Activated naive CD4-positive, alpha-beta T cell treated with anti-CD3 and anti-CD28 coated beads, Interleukin-2, amount 50 U/mL, for 24 hours (primary cell): Measurements from ENCODE around the gene CLTA.
"Not testable (repeated sequence)": the region's sequence is repeated elsewhere in the genome, so short reads cannot be mapped to it uniquely, and the experiment has no call there.

Source experiments
- H3K27ac Mint-ChIP-seq: one replicate; pipeline ENCODE4 v1.8.0; 2021; ENCODE audit warnings: mild to moderate bottlenecking, mixed read lengths
- H3K27me3 Mint-ChIP-seq: one replicate; pipeline ENCODE4 v1.8.0; 2021; ENCODE audit warnings: mixed read lengths
- H3K36me3 Mint-ChIP-seq: one replicate; pipeline ENCODE4 v1.8.0; 2021; ENCODE audit warnings: mixed read lengths
- H3K4me1 Mint-ChIP-seq: one replicate; pipeline ENCODE4 v1.8.0; 2021; ENCODE audit warnings: mixed read lengths
- H3K4me3 Mint-ChIP-seq: one replicate; pipeline ENCODE4 v1.8.0; 2021; ENCODE audit warnings: mild to moderate bottlenecking, mixed read lengths
- H3K9me3 Mint-ChIP-seq: one replicate; pipeline ENCODE4 v1.8.0; 2021; ENCODE audit warnings: mixed read lengths

CLTA gene

GRCh38 chr9:36169166-36169565 is 21.6 kb upstream of the CLTA start, which contains the start of gene CCIN:
TSS of gene CCIN (plus strand) at chr9:36169388. CDS start at chr9:36169503, 115 bp downstream.
- no peaks in the 10 kb centered on the region for H3K27me3 Mint-ChIP-seq
- no peaks in the 10 kb centered on the region for H3K9me3 Mint-ChIP-seq
- peaks cover 4% of the 10 kb centered on the region for H3K4me1 Mint-ChIP-seq
- H3K27ac Mint-ChIP-seq, result no peak within 1 kb of the TSS
- no peak within 1 kb of the TSS for H3K4me3 Mint-ChIP-seq
- no peaks in the 10 kb centered on the region for H3K36me3 Mint-ChIP-seq

- Mint-ChIP-seq H3K4me3 (no peak overlapping the region), H3K4me1 (peaks cover 4% of the 10 kb centered on the region), H3K27me3 (no peaks in the 10 kb centered on the region)
These were observed 21.0 kb upstream of the CLTA start for GRCh38 chr9:36169708-36170107.

GRCh38 chr9:36170531-36170930 is 20.2 kb upstream of the CLTA start:
- no peak overlapping the region for H3K4me3 Mint-ChIP-seq
- H3K9me3 Mint-ChIP-seq, result no peaks in the 10 kb centered on the region
- no peak overlapping the region for H3K27ac Mint-ChIP-seq
- no peaks in the 10 kb centered on the region for H3K36me3 Mint-ChIP-seq
- H3K27me3 Mint-ChIP-seq, result no peaks in the 10 kb centered on the region
- H3K4me1 Mint-ChIP-seq, result peaks cover 4% of the 10 kb centered on the region

More at GRCh38 chr9:36169708-36170107, 21.0 kb upstream of the CLTA start:
- no peaks in the 10 kb centered on the region for H3K36me3 Mint-ChIP-seq
- H3K9me3 Mint-ChIP-seq, result no peaks in the 10 kb centered on the region
- no peak overlapping the region for H3K27ac Mint-ChIP-seq

- H3K9me3 Mint-ChIP-seq, result no peaks in the 10 kb centered on the region
- no peaks in the 10 kb centered on the region for H3K36me3 Mint-ChIP-seq
- H3K4me1 Mint-ChIP-seq, result no peaks in the 10 kb centered on the region
- H3K27me3 Mint-ChIP-seq, result no peaks in the 10 kb centered on the region
- no peak overlapping the region for H3K4me3 Mint-ChIP-seq
- no peak overlapping the region for H3K27ac Mint-ChIP-seq
These were observed 16.9 kb upstream of the CLTA start for GRCh38 chr9:36173861-36174260.

- Mint-ChIP-seq H3K4me3 (no peak overlapping the region), H3K4me1 (no peaks in the 10 kb centered on the region), H3K27ac (no peak overlapping the region), H3K9me3 (no peaks in the 10 kb centered on the region), H3K36me3 (no peaks in the 10 kb centered on the region), H3K27me3 (no peaks in the 10 kb centered on the region)
These were observed 16.4 kb upstream of the CLTA start for GRCh38 chr9:36174271-36174670.

GRCh38 chr9:36174731-36175130 is 16.0 kb upstream of the CLTA start:
- Mint-ChIP-seq H3K27me3 (no peaks in the 10 kb centered on the region), H3K9me3 (no peaks in the 10 kb centered on the region), H3K4me1 (no peaks in the 10 kb centered on the region), H3K4me3 (no peak overlapping the region), H3K36me3 (no peaks in the 10 kb centered on the region), H3K27ac (no peak overlapping the region)

GRCh38 chr9:36175209-36175608 is 15.5 kb upstream of the CLTA start:
- H3K27ac Mint-ChIP-seq, H3K27me3 Mint-ChIP-seq, H3K4me3 Mint-ChIP-seq, H3K9me3 Mint-ChIP-seq, H3K36me3 Mint-ChIP-seq, H3K4me1 Mint-ChIP-seq: not testable (repeated sequence)

- H3K27ac Mint-ChIP-seq, result not testable (repeated sequence)
These were observed 14.2 kb upstream of the CLTA start for GRCh38 chr9:36176496-36176895.

GRCh38 chr9:36177571-36177970 is 13.2 kb upstream of the CLTA start:
- H3K9me3 Mint-ChIP-seq, result no peaks in the 10 kb centered on the region
- no peaks in the 10 kb centered on the region for H3K27me3 Mint-ChIP-seq
- no peaks in the 10 kb centered on the region for H3K4me1 Mint-ChIP-seq
- H3K36me3 Mint-ChIP-seq, result no peaks in the 10 kb centered on the region
- no peak overlapping the region for H3K27ac Mint-ChIP-seq
- no peak overlapping the region for H3K4me3 Mint-ChIP-seq

More at GRCh38 chr9:36176496-36176895, 14.2 kb upstream of the CLTA start:
- H3K4me3 Mint-ChIP-seq, H3K36me3 Mint-ChIP-seq, H3K27me3 Mint-ChIP-seq, H3K4me1 Mint-ChIP-seq, H3K9me3 Mint-ChIP-seq: not testable (repeated sequence)

GRCh38 chr9:36180243-36180642 is 10.5 kb upstream of the CLTA start:
- not testable (repeated sequence) for H3K4me1 Mint-ChIP-seq, H3K36me3 Mint-ChIP-seq, H3K27me3 Mint-ChIP-seq, H3K4me3 Mint-ChIP-seq, H3K27ac Mint-ChIP-seq, H3K9me3 Mint-ChIP-seq

- no peaks in the 10 kb centered on the region for H3K27me3 Mint-ChIP-seq
- peaks cover 17% of the 10 kb centered on the region for H3K4me1 Mint-ChIP-seq
- H3K9me3 Mint-ChIP-seq, result no peaks in the 10 kb centered on the region
- no peak overlapping the region for H3K27ac Mint-ChIP-seq
- no peaks in the 10 kb centered on the region for H3K36me3 Mint-ChIP-seq
- H3K4me3 Mint-ChIP-seq, result no peak overlapping the region
These were observed 3.3 kb upstream of the CLTA start for GRCh38 chr9:36187414-36187813.

GRCh38 chr9:36188212-36188611 is 2.5 kb upstream of the CLTA start:
- no peaks in the 10 kb centered on the region for H3K9me3 Mint-ChIP-seq
- H3K36me3 Mint-ChIP-seq, result no peaks in the 10 kb centered on the region
- no peak overlapping the region for H3K27ac Mint-ChIP-seq
- H3K4me1 Mint-ChIP-seq, result peaks cover 25% of the 10 kb centered on the region
- no peak overlapping the region for H3K4me3 Mint-ChIP-seq
- H3K27me3 Mint-ChIP-seq, result no peaks in the 10 kb centered on the region

GRCh38 chr9:36189976-36190375 is 745 bp upstream of the CLTA start:
- Mint-ChIP-seq H3K9me3 (no peaks in the 10 kb centered on the region), H3K36me3 (peaks cover 3% of the 10 kb centered on the region), H3K27me3 (no peaks in the 10 kb centered on the region), H3K27ac (no peak overlapping the region), H3K4me3 (peak overlapping the region; percentile 98), H3K4me1 (peaks cover 42% of the 10 kb centered on the region)

- H3K27me3 Mint-ChIP-seq, result no peaks in the 10 kb centered on the region
These were observed 547 bp downstream of the CLTA start for GRCh38 chr9:36191290-36191645.

GRCh38 chr9:36191686-36192085 is 965 bp downstream of the CLTA start:
- no peaks in the 10 kb centered on the region for H3K9me3 Mint-ChIP-seq

More at GRCh38 chr9:36191290-36191645, 547 bp downstream of the CLTA start:
- Mint-ChIP-seq H3K4me1 (peaks cover 48% of the 10 kb centered on the region), H3K4me3 (peak overlapping the region; percentile 98), H3K36me3 (peaks cover 4% of the 10 kb centered on the region), H3K9me3 (no peaks in the 10 kb centered on the region), H3K27ac (peak overlapping the region; percentile 95)

GRCh38 chr9:36192196-36192595 is 1.5 kb downstream of the CLTA start:
- Mint-ChIP-seq H3K36me3 (peaks cover 4% of the 10 kb centered on the region), H3K27me3 (no peaks in the 10 kb centered on the region), H3K9me3 (no peaks in the 10 kb centered on the region), H3K4me3 (peak overlapping the region; percentile 98), H3K27ac (no peak overlapping the region), H3K4me1 (peaks cover 48% of the 10 kb centered on the region)

More at GRCh38 chr9:36191686-36192085, 965 bp downstream of the CLTA start:
- peaks cover 48% of the 10 kb centered on the region for H3K4me1 Mint-ChIP-seq
- H3K27me3 Mint-ChIP-seq, result no peaks in the 10 kb centered on the region
- peaks cover 4% of the 10 kb centered on the region for H3K36me3 Mint-ChIP-seq
- H3K4me3 Mint-ChIP-seq, result peak overlapping the region; percentile 98
- peak overlapping the region; percentile 95 for H3K27ac Mint-ChIP-seq

GRCh38 chr9:36193023-36193422 is 2.3 kb downstream of the CLTA start:
- Mint-ChIP-seq H3K36me3 (peaks cover 6% of the 10 kb centered on the region), H3K27me3 (no peaks in the 10 kb centered on the region), H3K4me3 (peak overlapping the region; percentile 98), H3K4me1 (peaks cover 53% of the 10 kb centered on the region), H3K9me3 (no peaks in the 10 kb centered on the region), H3K27ac (peak overlapping the region; percentile 67)
